Measurements from ENCODE around the gene TBC1D2B.
"Not testable (repeated sequence)": the region's sequence is repeated elsewhere in the genome, so short reads cannot be mapped to it uniquely, and the experiment has no call there.

The TBC1D2B gene

GRCh38 chr15:77975332-77976094, 102.0 kb downstream of the TBC1D2B start:
- no peak for DNase-seq (ENCODE audit: low spot score)

DNA sequence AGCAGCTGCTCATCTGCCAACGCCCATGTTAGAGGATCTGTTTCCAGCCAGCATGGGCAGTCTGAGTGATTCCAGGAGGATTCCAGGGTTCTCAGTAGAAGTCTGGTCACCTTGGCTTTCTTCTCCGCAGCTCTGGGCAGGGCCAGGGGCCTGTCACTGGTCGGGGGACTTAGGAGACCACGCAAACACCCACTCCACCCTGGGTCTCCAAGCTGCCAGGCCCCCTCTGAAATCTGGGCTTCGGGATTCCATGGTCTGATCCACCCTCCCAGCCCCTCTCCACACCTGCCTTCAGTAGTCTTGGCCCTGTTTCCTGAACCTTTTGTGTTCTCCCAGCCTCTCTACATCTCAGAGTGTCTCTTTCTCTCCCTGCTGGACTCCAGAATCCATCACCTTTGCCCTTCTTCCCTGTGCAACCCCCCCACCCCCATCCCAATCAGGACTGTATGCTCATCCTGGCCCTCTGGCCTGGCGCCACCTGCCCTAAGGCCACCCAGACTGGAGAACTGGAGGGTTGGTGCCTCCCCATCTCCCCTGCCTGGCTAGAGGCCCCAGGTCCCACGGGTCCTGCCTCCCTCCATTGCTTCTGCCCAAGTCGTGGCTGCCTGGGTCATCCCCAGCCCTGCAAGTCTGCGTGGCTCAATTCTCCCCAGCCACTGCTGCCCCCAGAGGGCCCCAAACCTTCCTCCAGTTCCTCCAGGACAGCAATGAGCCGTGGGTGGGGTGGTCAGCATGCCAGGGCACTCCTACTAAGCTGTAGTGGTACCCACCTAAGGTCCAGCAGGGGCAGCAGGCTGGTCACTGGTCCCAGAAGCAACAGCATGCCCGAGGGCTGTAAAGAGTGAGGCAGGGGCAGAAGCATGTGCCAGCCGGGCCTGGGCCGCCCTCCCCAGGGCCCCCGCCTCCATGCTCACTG, 102.8 kb downstream of the TBC1D2B start:
- DNase-seq (ENCODE audit: low spot score) = no peak

DNA sequence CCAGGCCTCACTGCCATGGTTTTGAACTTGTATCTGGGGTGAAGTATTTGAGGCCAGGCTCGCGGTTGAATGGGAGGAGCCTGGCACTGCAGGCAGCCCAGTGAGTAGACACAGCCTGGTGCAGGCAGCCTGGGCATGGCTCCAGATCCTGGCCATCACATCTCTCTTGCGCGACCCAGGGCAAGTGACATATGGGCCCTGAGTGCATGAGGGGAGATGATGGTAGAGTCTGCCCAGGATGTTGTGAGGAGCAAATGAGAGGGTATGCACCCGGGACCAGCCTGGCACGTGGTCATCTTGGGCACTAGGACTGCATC, 103.5 kb downstream of the TBC1D2B start:
- DNase-seq (ENCODE audit: low spot score) = no peak

- not testable (repeated sequence) for DNase-seq (ENCODE audit: low spot score)
These were observed 104.0 kb downstream of the TBC1D2B start for GRCh38 chr15:77973273-77974097.

GRCh38 chr15:77972706-77973105, 104.8 kb downstream of the TBC1D2B start:
- DNase-seq (ENCODE audit: low spot score) = not testable (repeated sequence)

DNA sequence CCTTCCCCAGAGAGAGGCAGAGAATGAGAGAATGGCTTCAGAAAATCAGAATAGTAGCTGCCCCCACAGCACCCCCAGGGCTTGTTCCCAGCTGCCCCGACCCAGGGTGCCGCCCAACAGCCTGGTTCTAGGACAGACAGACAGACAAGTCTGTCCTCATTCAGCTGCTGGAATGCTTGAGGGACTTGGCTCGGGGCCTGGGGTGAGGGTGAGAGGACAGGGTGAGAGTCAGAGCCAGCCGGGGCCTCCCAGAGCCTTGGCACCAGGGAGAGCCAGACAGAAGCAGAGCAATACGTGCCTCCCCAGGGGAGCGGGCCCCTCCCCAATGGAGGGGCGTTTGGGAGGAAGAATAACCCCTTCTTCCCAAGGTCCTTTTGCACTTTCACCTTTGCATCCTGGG, 105.6 kb downstream of the TBC1D2B start:
- not testable (repeated sequence) for DNase-seq (ENCODE audit: low spot score)

DNA sequence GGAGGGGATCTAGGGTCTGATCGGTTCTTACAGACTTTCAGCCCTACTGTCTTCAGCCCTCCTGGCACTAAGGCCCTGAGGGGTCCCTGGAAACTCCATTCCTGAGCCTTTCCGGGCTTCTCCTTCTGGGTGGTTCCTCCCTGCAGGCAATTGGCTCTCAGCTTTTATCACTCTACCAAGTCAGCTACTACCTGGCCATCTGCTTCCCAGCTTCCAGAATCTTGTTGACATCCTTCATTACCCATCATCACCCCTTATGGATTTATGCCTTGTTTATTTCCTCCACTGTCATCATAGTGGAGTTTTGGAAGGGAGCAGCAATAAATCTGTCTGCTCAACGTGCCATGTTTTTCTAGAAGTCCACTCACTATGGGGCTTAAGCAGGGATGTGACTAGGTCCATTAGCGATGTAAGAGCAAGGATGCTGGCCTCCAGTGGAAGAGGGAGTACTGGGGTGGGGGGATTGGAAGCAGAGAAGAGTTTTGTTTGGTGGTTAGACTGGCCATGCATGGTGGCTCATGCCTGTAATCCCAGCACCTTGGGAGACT, 106.6 kb downstream of the TBC1D2B start:
- DNase-seq (ENCODE audit: low spot score) = not testable (repeated sequence)

DNA sequence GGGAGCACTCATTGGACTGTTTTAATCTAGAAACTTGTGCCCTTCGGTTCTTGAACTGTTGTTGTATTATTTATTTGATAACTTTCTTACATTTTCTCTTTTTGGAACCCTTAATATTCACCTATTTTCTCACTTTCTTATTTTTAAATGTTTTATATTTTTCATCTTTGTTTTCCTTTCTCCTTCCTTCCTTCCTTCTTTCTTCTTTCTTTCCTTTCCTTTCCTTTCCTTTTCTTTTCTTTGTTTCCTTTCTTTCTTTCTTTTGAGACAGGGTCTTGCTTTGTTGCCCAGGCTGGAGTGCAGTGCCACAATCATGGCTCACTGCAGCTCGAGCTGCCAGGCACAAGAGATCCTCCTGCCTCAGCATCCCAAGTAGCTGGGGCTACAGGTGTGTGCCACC, 108.5 kb downstream of the TBC1D2B start:
- no peak for DNase-seq (ENCODE audit: low spot score)

DNA sequence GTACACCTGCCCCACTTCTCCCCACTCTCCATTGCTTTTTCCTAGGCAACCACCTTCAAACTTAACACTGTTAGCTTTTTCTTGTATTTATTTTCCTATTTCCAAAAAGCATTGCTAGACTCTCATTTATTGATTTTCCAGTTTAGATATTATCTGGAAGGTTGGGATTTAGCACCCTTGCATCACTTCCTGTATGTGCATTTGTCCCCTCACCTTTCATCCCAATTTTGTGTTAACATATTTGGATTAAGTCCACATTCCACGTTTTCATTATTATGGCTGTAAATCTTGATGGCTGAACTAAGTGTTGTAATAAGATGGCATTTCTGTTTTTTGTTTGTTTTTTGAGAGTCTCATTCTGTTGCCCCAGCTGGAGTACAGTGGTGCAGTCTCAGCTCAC, 109.7 kb downstream of the TBC1D2B start:
- no peak for DNase-seq (ENCODE audit: low spot score)

GRCh38 chr15:77967235-77967615, 110.3 kb downstream of the TBC1D2B start:
- DNase-seq (ENCODE audit: low spot score) = not testable (repeated sequence)

GRCh38 chr15:77966540-77967234, 110.8 kb downstream of the TBC1D2B start:
- peak; percentile 75 for DNase-seq (ENCODE audit: low spot score)

- DNase-seq (ENCODE audit: low spot score) = no peak
These were observed 113.3 kb downstream of the TBC1D2B start for GRCh38 chr15:77964193-77964592.

DNA sequence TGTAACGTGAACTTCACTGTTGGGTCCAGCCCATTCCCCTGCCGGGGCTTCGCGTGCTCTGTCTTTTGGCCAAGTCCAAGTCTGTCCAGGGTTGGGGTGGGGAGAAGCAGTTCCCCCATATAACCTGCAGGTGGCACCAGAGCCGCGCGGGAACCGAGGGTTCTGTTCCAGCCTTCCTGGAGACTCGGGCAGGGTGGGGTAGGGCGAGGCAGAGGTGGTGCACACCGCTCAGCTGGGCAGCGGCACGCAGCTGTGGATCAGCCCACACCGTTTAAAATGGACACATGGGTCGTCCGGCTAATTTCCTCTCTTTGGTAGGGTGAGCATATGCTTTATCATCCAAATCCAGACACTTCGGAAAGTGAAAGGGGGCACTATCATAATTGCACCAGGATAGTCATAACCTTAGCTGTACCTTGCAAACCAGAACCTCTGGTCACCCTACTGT, 118.1 kb downstream of the TBC1D2B start:
- peak; percentile 87 for DNase-seq (ENCODE audit: low spot score)

DNA sequence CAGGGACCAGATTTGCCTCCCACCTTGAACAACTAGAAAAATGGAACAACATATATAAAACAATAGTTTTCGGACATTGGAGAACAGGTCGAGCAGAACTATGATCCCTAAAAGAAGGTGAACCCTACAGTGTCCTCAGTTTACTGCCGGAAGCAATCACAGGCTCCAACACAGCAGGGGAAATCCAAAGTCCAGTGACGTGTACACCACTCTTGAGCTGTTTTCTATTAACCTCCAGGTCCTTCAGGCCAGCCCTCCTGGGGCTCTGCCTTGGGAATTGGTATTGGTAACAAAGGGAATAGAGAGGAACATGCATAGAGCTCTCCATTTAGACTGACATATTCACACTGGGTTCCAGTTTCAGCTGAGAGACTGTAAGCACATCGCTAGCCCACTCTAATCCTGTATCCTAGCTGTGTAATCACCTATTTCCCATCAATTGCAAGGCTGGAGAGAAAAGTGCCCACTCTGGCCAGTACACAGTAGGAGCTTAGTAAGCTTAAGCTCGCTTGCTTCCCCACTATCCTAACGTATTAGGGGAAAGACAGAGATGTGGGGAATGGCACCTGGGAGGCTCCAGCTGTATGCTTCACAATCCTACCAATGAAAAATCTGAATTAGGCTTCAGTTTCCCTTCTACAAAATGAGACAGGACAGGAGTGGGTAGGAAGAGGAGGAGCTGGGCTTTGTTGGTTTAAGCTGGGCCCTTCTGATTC, 118.6 kb downstream of the TBC1D2B start:
- not testable (repeated sequence) for DNase-seq (ENCODE audit: low spot score)

DNA sequence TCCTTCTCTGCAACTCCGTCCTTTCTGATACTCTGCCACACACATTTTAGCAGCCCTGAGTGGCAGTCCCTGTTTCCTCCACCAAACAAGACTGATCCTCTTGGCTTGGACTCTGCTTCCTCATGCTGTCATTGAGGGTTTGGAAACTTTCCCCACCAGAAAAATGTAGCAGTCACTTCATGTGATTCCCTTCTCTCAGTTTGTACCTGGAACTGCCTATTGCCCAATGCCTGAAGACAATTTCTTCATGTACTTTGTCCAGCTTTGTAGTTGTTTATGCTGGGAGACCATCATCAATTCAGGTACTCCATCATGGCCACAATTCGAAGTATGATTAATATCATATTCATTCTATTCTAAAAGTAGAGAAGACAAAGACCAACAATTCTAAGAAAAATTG, 119.5 kb downstream of the TBC1D2B start:
- DNase-seq (ENCODE audit: low spot score) = not testable (repeated sequence)

GRCh38 chr15:77953926-77954325, 123.6 kb downstream of the TBC1D2B start:
- not testable (repeated sequence) for DNase-seq (ENCODE audit: low spot score)

DNA sequence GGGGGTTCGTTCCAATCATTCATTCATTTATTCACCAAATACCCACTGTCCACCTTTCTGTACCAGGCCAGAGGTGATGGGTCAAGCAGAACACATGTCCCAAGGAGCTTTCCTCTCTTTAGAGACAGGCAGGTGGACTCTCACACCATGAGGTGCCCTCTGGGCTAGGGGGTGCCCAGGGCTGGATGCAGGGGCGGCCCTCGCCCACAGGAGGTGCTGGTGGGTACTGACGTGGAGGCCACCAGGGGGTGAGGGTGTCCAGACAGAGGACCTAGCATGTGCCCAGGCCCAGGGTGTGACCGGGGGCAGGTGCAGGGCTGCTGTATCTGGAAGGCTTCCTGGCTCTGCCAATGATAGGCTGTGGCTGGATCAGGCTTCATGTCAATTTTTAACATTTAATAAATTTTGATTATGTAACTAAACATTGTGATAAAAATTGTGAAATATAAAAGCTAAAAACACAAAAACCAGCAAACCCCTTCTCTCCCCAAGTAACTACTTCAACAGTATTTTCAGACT, 124.5 kb downstream of the TBC1D2B start:
- DNase-seq (ENCODE audit: low spot score) = not testable (repeated sequence)

DNA sequence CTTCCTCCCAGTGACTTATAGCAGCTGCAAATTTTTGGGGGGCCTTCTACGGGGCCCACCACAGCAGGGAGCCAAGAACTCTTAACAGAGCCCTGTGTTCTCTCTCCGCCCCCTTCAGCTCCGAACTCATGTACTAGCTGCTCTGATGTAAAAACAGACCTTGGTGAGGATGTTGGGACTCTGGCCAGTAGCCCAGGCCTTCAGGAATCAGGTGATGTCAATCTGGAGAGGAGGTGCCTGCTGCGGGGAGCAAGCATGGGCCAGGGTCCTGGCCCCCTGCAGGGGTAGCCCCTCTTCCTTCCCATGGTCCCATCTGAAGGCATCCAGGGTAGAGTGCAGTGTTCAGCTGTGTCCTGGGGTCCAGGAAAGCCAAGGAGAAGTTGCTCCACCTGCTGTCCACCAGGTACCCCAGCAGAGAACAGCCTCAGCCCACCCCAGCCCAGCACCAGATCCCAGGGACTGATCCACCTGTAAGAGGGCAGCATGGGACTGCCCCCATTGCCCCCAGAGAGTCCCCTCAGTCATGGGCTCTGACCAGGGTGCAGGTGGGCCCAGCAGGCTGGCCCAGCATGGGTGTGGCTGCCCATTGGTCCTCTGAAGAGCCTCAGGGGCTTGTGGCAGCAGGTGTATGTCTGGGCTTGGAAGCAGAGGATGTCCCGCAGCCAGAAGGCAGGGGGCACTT, 126.3 kb downstream of the TBC1D2B start:
- DNase-seq (ENCODE audit: low spot score) = not testable (repeated sequence)

DNA sequence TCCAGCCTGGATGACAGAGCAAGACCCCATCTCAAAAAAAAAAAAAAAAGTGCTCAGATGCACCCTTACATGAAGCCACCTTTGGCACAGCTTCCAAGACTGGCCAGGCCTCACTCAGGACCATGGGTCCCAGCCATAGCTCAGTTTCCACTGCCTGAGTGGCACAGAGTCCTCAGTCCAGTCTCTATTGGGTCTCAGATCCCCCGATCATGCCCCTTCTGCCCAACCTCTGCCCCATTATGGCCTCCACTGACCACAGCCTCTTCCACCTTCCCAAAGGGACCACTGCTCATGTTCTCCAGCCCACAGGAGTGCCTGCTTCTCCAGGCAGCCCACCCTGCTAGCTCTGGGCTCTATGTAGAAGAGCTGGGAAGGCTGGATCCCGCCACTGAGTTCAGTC, 127.0 kb downstream of the TBC1D2B start:
- DNase-seq (ENCODE audit: low spot score) = not testable (repeated sequence)

GRCh38 chr15:77945566-77945965, 131.9 kb downstream of the TBC1D2B start:
- no peak for DNase-seq (ENCODE audit: low spot score)

Measured in D341Med (cell line).